Keratinocyte (primary cell): ENCODE data around the gene DHDH.

Source experiments
- EZH2 ChIP-seq: IDR thresholded peaks from one replicate; pipeline ENCODE4 v1.6.1; 2012; ENCODE audit warnings: inconsistent platforms, mild to moderate bottlenecking, low read length, moderate library complexity
- TF ChIP-seq, protein P1 (sequence below), 3 experiments: IDR thresholded peaks in 1 of 3; conservative IDR thresholded peaks in 1 of 3; optimal IDR thresholded peaks in 1 of 3; 2 replicates in 2 of 3; 3 replicates in 1 of 3; pipeline versions ENCODE3 to v1.5.1; 2011; ENCODE audit warnings: low read length in 3 of 3, mild to moderate bottlenecking in 3 of 3, moderate library complexity in 2 of 3, control low read depth in 1 of 3, inconsistent platforms in 1 of 3; ENCODE audit not compliant: insufficient read depth in 2 of 3; ENCODE audit errors: extremely low read depth in 1 of 3

DNA sequence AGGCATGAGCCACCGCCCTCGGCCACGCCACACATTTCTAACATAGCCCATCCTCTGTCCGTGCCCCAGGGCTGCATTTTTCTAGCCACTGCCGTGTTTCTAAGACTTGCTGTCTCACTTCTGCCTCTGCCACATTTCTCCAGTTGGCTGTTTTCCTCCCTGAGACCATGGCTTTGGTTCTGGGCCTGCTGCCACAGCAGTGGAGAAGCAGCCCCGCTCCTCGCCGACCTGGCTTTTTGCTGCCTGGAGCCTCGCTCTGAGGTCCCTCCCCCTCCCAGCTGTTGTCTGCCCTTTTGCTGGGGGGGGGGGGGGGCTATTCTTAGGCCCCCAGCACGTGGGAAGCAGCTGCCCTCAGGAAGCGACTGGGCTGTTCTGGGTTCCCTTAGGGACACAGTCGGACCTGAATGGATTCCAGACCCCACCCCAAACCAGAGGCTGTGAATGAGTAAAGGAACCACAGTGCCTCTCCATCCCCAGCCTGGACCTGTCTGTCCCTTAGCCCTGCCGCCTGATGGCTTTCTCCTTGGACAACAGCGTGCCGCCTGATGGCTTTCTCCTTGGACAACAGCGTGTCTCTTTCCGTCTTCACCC lies 56.3 kb downstream of the DHDH start:
- TF ChIP-seq, protein P1, sequence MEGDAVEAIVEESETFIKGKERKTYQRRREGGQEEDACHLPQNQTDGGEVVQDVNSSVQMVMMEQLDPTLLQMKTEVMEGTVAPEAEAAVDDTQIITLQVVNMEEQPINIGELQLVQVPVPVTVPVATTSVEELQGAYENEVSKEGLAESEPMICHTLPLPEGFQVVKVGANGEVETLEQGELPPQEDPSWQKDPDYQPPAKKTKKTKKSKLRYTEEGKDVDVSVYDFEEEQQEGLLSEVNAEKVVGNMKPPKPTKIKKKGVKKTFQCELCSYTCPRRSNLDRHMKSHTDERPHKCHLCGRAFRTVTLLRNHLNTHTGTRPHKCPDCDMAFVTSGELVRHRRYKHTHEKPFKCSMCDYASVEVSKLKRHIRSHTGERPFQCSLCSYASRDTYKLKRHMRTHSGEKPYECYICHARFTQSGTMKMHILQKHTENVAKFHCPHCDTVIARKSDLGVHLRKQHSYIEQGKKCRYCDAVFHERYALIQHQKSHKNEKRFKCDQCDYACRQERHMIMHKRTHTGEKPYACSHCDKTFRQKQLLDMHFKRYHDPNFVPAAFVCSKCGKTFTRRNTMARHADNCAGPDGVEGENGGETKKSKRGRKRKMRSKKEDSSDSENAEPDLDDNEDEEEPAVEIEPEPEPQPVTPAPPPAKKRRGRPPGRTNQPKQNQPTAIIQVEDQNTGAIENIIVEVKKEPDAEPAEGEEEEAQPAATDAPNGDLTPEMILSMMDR (optimal IDR thresholded peaks at IDR 0.05 in 1 of 3, IDR thresholded peaks at IDR 0.05 in 1 of 3, conservative IDR thresholded peaks at IDR 0.05 in 1 of 3; ENCODE audit: extremely low read depth in 1 of 3, insufficient read depth in 2 of 3, low read length in 3 of 3), result no peak
- TF ChIP-seq EZH2, result no peak
